Naive thymus-derived CD4-positive, alpha-beta T cell (primary cell): Measurements from ENCODE around the gene OSBPL10. TPM values are rescaled to one million over a fixed set of nuclear protein-coding genes. Genes with fewer than 3 reads are reported as not detected.
"Not testable (repeated sequence)": the region's sequence is repeated elsewhere in the genome, so short reads cannot be mapped to it uniquely, and the experiment has no call there.

Source experiments
- ATAC-seq: fragments of 150-1000 bp; cut with Tn5 transposase; 2 replicates; pipeline ENCODE4 v1.10.0; 2021; ENCODE audit warnings: mild to moderate bottlenecking, moderate library complexity
- CTCF ChIA-PET: fragments of 350-600 bp; sonication (Branson Sonifier 250); formaldehyde crosslinking; loops from one replicate; lab custom pipeline; 2021; ENCODE audit warnings: antibody characterized with exemption; lab: Charles Lee
- POLR2A ChIA-PET: fragments of 350-600 bp; sonication (Branson Sonifier 250); formaldehyde crosslinking; loops from one replicate; lab custom pipeline; 2021; ENCODE audit warnings: antibody characterized with exemption, inconsistent platforms; lab: Charles Lee
- DNase-seq, 9 donors: peaks; one replicate each; pipeline versions ENCODE4 v3.0.0 to v3.0.0-alpha.2; 2020 to 2022; ENCODE audit warnings: mixed read lengths in 1 of 9
- H3K27ac ChIP-seq: one replicate; pipeline ENCODE4 v1.7.0; 2013; ENCODE audit warnings: mild to moderate bottlenecking, low read depth, low read length, moderate library complexity
- H3K27me3 ChIP-seq, 2 donors: one replicate each; pipeline ENCODE4 v1.7.0; 2013; ENCODE audit warnings: low read length in 2 of 2, mild to moderate bottlenecking in 2 of 2, moderate library complexity in 2 of 2; ENCODE audit not compliant: control insufficient read depth in 2 of 2, insufficient read depth in 2 of 2
- H3K36me3 ChIP-seq, 3 experiments: 1 replicate in 2 of 3; 2 replicates in 1 of 3; pipeline ENCODE4 v1.7.0; 2013; ENCODE audit warnings: low read length in 3 of 3, mild to moderate bottlenecking in 3 of 3, moderate library complexity in 1 of 3; ENCODE audit not compliant: insufficient read depth in 3 of 3, control insufficient read depth in 2 of 3
- H3K4me1 ChIP-seq, 2 donors: one replicate each; pipeline ENCODE4 v1.7.0; 2013; ENCODE audit warnings: low read length in 2 of 2, mild to moderate bottlenecking in 2 of 2, moderate library complexity in 1 of 2; ENCODE audit not compliant: control insufficient read depth in 2 of 2, insufficient read depth in 2 of 2
- H3K4me3 ChIP-seq: 2 replicates; pipeline ENCODE4 v1.7.0; 2013; ENCODE audit warnings: mild to moderate bottlenecking, low read length
- H3K9me3 ChIP-seq, 3 experiments: 1 replicate in 2 of 3; 2 replicates in 1 of 3; pipeline ENCODE4 v1.7.0; 2013; ENCODE audit warnings: low read length in 3 of 3; ENCODE audit not compliant: control insufficient read depth in 2 of 3
- H3K27ac Mint-ChIP-seq, 9 donors: one replicate each; pipeline ENCODE4 v1.8.0; 2020 to 2022; ENCODE audit warnings: mixed read lengths in 9 of 9, mild to moderate bottlenecking in 8 of 9, moderate library complexity in 5 of 9, inconsistent platforms in 2 of 9
- H3K27me3 Mint-ChIP-seq, 5 donors: one replicate each; pipeline ENCODE4 v1.8.0; 2021 to 2022; ENCODE audit warnings: mixed read lengths in 5 of 5, mild to moderate bottlenecking in 1 of 5
- H3K36me3 Mint-ChIP-seq, 5 donors: one replicate each; pipeline ENCODE4 v1.8.0; 2020 to 2022; ENCODE audit warnings: mixed read lengths in 5 of 5, mild to moderate bottlenecking in 3 of 5, inconsistent platforms in 1 of 5
- H3K4me1 Mint-ChIP-seq, 7 donors: one replicate each; pipeline ENCODE4 v1.8.0; 2020 to 2022; ENCODE audit warnings: mixed read lengths in 7 of 7, mild to moderate bottlenecking in 3 of 7, inconsistent platforms in 1 of 7
- H3K4me3 Mint-ChIP-seq, 10 donors: one replicate each; pipeline ENCODE4 v1.8.0; 2020 to 2022; ENCODE audit warnings: mild to moderate bottlenecking in 10 of 10, mixed read lengths in 10 of 10, moderate library complexity in 6 of 10, inconsistent platforms in 2 of 10
- H3K9me3 Mint-ChIP-seq, 11 donors: one replicate each; pipeline ENCODE4 v1.8.0; 2020 to 2022; ENCODE audit warnings: mixed read lengths in 11 of 11, mild to moderate bottlenecking in 4 of 11, inconsistent platforms in 1 of 11, moderate library complexity in 1 of 11
- intact Hi-C, 2 donors: fragments of 100-400 bp; cut with micrococcal nuclease; formaldehyde crosslinking; loops; one replicate each; pipeline ENCODE4 v1.15.1; 2023
- polyA plus RNA-seq, 2 donors: library from polyadenylated mRNA; unstranded; fragments of 300-500 nt; fragmentation: Illumina TruSeq; gene quantifications; one replicate each; pipeline ENCODE4 v1.2.3, GENCODE V29; 2021
- total RNA-seq, 6 experiments: library from RNA in 5 of 6; stranded (reverse) in 5 of 6; gene quantifications; 1 replicate in 5 of 6; 2 replicates in 1 of 6; pipeline ENCODE4 v1.2.3 and lab custom pipeline; 2021 to 2026

OSBPL10 gene
- total and polyA plus RNA-seq, 7 experiments from 2014 or later: 0.15 to 6.8 (median 0.59) TPM

- POLR2A ChIA-PET: interaction anchor here (0.7 to 0.9 kb wide), 2 partner anchors 123 to 125 kb away, joined by 4 to 5 read pairs; no protein-coding TSS in a partner anchor
- Mint-ChIP-seq H3K27me3 (peaks cover 0 to 13% (median 0%) of the 10 kb centered on the region in 5 donors), H3K4me3 (no peak overlapping the region), H3K27ac (no peak overlapping the region), H3K4me1 (peaks cover 0 to 5% (median 0%) of the 10 kb centered on the region in 7 donors), H3K36me3 (no peaks in the 10 kb centered on the region), H3K9me3 (peaks cover 0 to 3% (median 0%) of the 10 kb centered on the region in 11 donors)
- H3K27me3 ChIP-seq: no peaks in the 10 kb centered on the region
- H3K4me3 ChIP-seq: no peak overlapping the region
- CTCF ChIA-PET: interaction anchor here (0.5 to 5.1 kb wide), 20 partner anchors 22 to 1227 kb away, joined by 3 to 44 read pairs (median 4); no protein-coding TSS in a partner anchor
- DNase-seq: peak in 6 of 9 donors; percentile 16 to 39 (median 32)
- no peaks in the 10 kb centered on the region for H3K9me3 ChIP-seq
- H3K36me3 ChIP-seq: no peaks in the 10 kb centered on the region
- peak; percentile 70 for ATAC-seq
- H3K4me1 ChIP-seq: no peaks in the 10 kb centered on the region
- intact Hi-C loops: loop anchor here (1.0 kb wide), 3 partner anchors 95 to 321 kb away; no protein-coding TSS in a partner anchor
- H3K27ac ChIP-seq: no peak overlapping the region
Measured at GRCh38 chr3:32018757-32019564, 37.9 kb upstream of the OSBPL10 start.

DNA sequence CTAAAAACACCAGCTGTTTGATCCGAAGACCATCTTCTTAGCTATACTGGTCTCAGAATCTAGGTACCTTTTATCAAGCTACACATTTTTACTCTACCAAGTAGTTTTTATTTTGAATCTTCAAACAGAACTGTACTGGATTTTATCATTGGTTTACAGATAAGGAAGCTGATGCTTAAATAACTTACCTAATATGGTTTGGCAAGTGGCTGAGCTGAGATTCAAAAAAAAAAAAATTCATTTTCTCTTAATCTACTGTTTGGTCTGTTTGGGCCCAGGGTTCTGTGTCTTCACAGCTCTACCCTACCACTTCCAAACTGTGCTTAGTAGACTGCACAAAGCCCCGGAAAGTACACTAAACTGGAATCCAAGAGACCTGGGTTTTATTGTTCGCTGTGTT lies 36.2 kb upstream of the OSBPL10 start:
- H3K4me1 ChIP-seq: no peaks in the 10 kb centered on the region
- no peaks in the 10 kb centered on the region for H3K9me3 ChIP-seq
- peaks cover 0 to 4% (median 0%) of the 10 kb centered on the region in 11 donors for H3K9me3 Mint-ChIP-seq
- no peaks in the 10 kb centered on the region for H3K27me3 ChIP-seq
- H3K4me3 ChIP-seq: no peak overlapping the region
- peaks cover 0 to 5% (median 0%) of the 10 kb centered on the region in 7 donors for H3K4me1 Mint-ChIP-seq
- no peak for DNase-seq
- no peak overlapping the region for H3K27ac ChIP-seq
- H3K27ac Mint-ChIP-seq: no peak overlapping the region
- intact Hi-C loops: no loop called here
- H3K4me3 Mint-ChIP-seq: no peak overlapping the region
- H3K27me3 Mint-ChIP-seq: peaks cover 0 to 27% (median 0%) of the 10 kb centered on the region in 5 donors
- H3K36me3 Mint-ChIP-seq: no peaks in the 10 kb centered on the region
- H3K36me3 ChIP-seq: no peaks in the 10 kb centered on the region
- CTCF ChIA-PET: interaction anchor here (0.6 to 5.1 kb wide), 10 partner anchors 35 to 746 kb away, joined by 3 to 44 read pairs (median 3); no protein-coding TSS in a partner anchor
- no peak for ATAC-seq
- POLR2A ChIA-PET: no interaction called here

GRCh38 chr3:32015638-32016037 lies 34.6 kb upstream of the OSBPL10 start:
- ATAC-seq, H3K4me1 Mint-ChIP-seq, POLR2A ChIA-PET, H3K27ac Mint-ChIP-seq, H3K36me3 ChIP-seq, H3K27ac ChIP-seq, H3K4me3 Mint-ChIP-seq, H3K27me3 ChIP-seq, DNase-seq, intact Hi-C loops, H3K36me3 Mint-ChIP-seq, H3K4me1 ChIP-seq, H3K4me3 ChIP-seq, H3K9me3 ChIP-seq, H3K9me3 Mint-ChIP-seq: not testable (repeated sequence)
- H3K27me3 Mint-ChIP-seq: peaks cover 0 to 30% (median 0%) of the 10 kb centered on the region in 5 donors
- CTCF ChIA-PET: interaction anchor here (5.1 kb wide), 1 partner anchor 129 kb away, joined by 44 read pairs; no protein-coding TSS in a partner anchor

DNA sequence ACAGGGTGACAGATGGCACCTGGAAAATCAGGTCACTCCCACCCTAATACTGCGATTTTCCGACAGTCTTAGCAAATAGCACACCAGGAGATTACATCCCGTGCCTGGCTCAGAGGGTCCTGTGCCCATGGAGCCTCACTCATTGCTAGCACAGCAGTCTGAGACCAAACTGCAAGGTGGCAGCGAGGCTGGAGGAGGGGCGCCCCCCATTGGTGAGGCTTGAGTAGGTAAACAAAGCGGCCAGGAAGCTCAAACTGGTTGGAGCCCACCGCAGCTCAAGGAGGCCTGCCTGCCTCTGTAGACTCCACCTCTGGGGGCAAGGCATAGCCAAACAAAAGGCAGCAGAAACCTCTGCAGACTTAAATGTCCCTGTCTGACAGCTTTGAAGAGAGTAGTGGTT lies 29.6 kb upstream of the OSBPL10 start:
- peaks cover 3 to 10% (median 7%) of the 10 kb centered on the region in 7 donors for H3K4me1 Mint-ChIP-seq
- H3K9me3 Mint-ChIP-seq, H3K36me3 Mint-ChIP-seq, POLR2A ChIA-PET, ATAC-seq, intact Hi-C loops, H3K9me3 ChIP-seq, H3K4me1 ChIP-seq, H3K27me3 ChIP-seq, DNase-seq, H3K4me3 Mint-ChIP-seq, H3K27ac ChIP-seq, H3K27ac Mint-ChIP-seq, H3K36me3 ChIP-seq, H3K4me3 ChIP-seq, CTCF ChIA-PET: not testable (repeated sequence)
- H3K27me3 Mint-ChIP-seq: peaks cover 5 to 37% (median 8%) of the 10 kb centered on the region in 5 donors

DNA sequence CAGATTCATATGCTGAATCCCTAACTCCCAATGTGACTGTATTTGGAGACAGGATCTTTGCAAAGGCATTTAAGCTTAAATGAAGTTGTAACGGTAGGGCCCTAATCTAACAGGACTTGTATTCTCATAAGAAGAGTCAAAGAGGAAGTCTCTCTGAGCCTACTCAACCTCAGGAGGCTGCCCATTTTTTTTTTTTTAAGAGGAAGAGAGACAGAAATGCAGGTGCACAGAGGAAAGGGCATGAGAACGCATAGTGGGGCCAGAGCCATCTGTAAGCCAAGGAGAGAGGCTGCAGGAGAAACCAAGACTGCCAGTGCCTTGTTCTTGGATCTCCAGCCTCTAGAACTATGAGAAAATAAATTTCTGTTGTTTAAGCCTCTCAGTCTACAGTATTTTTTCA lies 28.9 kb upstream of the OSBPL10 start:
- Mint-ChIP-seq H3K4me1 (peaks cover 3 to 10% (median 7%) of the 10 kb centered on the region in 7 donors), H3K27ac (no peak overlapping the region), H3K27me3 (peaks cover 5 to 35% (median 8%) of the 10 kb centered on the region in 5 donors), H3K36me3 (peaks cover 0 to 2% (median 0%) of the 10 kb centered on the region in 5 donors), H3K4me3 (no peak overlapping the region), H3K9me3 (peaks cover 0 to 1% (median 0%) of the 10 kb centered on the region in 11 donors)
- no peaks in the 10 kb centered on the region for H3K9me3 ChIP-seq
- no peaks in the 10 kb centered on the region for H3K27me3 ChIP-seq
- no peak overlapping the region for H3K4me3 ChIP-seq
- H3K36me3 ChIP-seq: no peaks in the 10 kb centered on the region
- no peaks in the 10 kb centered on the region for H3K4me1 ChIP-seq
- intact Hi-C loops: no loop called here
- DNase-seq (peak in 1 of 9 donors; percentile 19), ATAC-seq (peak; percentile 31)
- ChIA-PET CTCF (no interaction called here), POLR2A (no interaction called here)
- no peak overlapping the region for H3K27ac ChIP-seq

DNA sequence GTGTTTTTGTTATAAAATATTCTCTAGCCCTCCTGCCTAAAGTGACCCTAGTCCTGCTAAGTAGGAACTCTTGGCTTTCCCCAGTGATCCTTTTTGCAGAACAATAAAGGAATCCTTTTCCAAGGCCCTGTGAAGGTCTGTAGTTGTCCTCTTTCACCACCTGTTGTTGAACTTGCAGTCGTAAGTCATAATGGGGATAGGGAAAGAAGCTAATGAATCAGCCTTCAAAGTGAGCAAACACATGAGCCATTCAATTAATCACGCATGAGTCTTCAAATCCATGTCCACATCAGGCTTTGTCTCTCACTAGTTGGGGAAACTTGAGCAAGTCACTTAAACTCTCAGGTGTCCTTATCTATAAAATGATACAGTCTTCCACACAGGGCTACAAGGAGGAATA lies 28.0 kb upstream of the OSBPL10 start:
- Mint-ChIP-seq H3K4me3 (no peak overlapping the region), H3K36me3 (peaks cover 0 to 2% (median 0%) of the 10 kb centered on the region in 5 donors), H3K9me3 (peaks cover 0 to 1% (median 0%) of the 10 kb centered on the region in 11 donors), H3K27me3 (peaks cover 5 to 31% (median 8%) of the 10 kb centered on the region in 5 donors), H3K27ac (no peak overlapping the region), H3K4me1 (peaks cover 3 to 10% (median 7%) of the 10 kb centered on the region in 7 donors)
- Histone ChIP-seq H3K4me1 (no peaks in the 10 kb centered on the region), H3K9me3 (no peaks in the 10 kb centered on the region), H3K27ac (no peak overlapping the region), H3K27me3 (no peaks in the 10 kb centered on the region), H3K4me3 (no peak overlapping the region), H3K36me3 (no peaks in the 10 kb centered on the region)
- intact Hi-C loops: no loop called here
- DNase-seq: no peak
- ChIA-PET CTCF (no interaction called here), POLR2A (no interaction called here)
- no peak for ATAC-seq
